Measurements from ENCODE around the gene SALL3. TPM values are rescaled to one million over a fixed set of nuclear protein-coding genes. Genes with fewer than 3 reads are reported as not detected.
"Not testable (repeated sequence)": the region's sequence is repeated elsewhere in the genome, so short reads cannot be mapped to it uniquely, and the experiment has no call there.

The SALL3 gene
- total RNA-seq, 1 donor from 2014 or later: 14.6 TPM

DNA sequence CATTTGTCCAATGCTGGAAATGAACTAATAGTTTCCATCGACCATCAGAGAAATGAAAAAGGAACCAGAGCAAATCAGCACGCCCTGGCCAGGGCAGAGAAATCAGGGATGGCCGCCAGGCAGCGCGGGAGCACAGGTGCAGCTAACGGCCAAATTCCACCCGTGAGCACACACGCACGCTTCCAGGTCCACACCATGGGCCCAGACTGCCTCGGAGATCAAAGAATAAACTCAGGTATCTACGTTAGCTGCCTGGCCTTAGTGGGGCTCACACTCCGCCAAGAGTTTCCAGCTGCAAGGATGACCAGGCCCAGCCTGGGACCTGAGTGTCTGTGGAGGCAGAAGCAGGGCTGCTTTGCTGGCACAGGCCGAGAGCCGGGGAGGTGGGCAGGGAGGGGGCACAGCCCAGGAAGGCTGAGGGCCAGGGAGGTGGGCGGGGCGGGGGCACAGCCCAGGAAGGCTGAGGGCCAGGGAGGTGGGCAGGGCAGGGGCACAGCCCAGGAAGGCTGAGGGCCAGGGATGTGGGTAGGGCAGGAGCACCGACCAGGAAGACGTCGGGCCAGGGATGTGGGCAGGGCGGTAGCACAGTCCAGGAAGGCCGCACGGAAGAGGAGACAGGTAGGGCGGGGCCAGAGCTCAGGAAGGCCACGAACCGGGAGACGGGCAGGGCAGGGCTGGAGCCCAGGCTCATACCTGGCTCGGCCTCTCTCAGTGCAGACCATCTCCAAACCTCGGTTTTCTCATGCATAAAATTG lies 43.2 kb upstream of the SALL3 start:
- no peak overlapping the region for H3K27ac Mint-ChIP-seq
- DNase-seq (ENCODE audit: extremely low spot score, unreplicated experiment): no peak
- no peaks in the 10 kb centered on the region for H3K9me3 Mint-ChIP-seq
- H3K4me1 Mint-ChIP-seq (ENCODE audit: unreplicated experiment): no peaks in the 10 kb centered on the region
- TF ChIP-seq, protein P1, sequence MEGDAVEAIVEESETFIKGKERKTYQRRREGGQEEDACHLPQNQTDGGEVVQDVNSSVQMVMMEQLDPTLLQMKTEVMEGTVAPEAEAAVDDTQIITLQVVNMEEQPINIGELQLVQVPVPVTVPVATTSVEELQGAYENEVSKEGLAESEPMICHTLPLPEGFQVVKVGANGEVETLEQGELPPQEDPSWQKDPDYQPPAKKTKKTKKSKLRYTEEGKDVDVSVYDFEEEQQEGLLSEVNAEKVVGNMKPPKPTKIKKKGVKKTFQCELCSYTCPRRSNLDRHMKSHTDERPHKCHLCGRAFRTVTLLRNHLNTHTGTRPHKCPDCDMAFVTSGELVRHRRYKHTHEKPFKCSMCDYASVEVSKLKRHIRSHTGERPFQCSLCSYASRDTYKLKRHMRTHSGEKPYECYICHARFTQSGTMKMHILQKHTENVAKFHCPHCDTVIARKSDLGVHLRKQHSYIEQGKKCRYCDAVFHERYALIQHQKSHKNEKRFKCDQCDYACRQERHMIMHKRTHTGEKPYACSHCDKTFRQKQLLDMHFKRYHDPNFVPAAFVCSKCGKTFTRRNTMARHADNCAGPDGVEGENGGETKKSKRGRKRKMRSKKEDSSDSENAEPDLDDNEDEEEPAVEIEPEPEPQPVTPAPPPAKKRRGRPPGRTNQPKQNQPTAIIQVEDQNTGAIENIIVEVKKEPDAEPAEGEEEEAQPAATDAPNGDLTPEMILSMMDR (conservative IDR thresholded peaks at IDR 0.05): no peak
- no peak overlapping the region for H3K4me3 Mint-ChIP-seq
- H3K36me3 Mint-ChIP-seq: no peaks in the 10 kb centered on the region
- H3K27me3 Mint-ChIP-seq: peaks cover 9% of the 10 kb centered on the region

DNA sequence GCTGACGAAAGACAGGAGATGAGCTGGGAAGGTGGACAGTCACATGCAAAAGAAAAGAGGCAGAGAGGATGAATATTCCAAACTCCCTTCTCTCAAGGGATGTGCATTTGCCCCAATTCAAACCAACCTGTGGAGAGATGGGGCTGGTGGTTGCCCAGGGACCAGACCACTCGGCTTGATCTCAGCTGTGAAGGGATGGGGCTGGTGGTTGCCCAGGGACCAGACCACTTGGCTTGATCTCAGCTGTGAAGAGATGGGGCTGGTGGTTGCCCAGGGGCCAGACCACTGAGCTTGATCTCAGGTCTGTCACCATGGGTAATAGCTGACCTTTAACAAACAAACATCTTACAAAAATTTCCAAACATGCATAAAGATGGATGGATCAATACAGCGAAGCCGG lies 42.5 kb upstream of the SALL3 start:
- Mint-ChIP-seq H3K4me1 (ENCODE audit: unreplicated experiment) (no peaks in the 10 kb centered on the region), H3K9me3 (no peaks in the 10 kb centered on the region), H3K27me3 (peaks cover 5% of the 10 kb centered on the region), H3K27ac (no peak overlapping the region), H3K4me3 (no peak overlapping the region), H3K36me3 (no peaks in the 10 kb centered on the region)
- TF ChIP-seq, protein P1 (conservative IDR thresholded peaks at IDR 0.05): no peak
- no peak for DNase-seq (ENCODE audit: extremely low spot score, unreplicated experiment)

DNA sequence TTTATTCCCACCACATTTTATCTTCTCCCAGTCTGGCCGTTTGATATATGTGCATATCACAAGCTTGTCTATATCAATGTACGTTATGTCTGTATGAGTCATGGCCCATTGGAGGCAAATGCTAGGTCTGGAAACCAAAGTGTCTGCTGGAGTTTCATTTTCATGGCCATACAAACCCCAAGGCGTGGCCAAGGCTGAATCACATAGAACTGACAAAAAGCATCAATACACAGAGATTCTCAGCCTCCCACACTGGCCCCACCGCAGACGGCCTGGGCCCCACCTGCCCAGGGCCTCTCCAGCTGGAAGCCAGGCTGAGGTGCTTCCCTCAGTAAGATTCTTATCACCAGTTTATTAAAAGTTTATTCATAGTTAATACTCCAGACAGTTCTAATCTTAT lies 40.5 kb upstream of the SALL3 start:
- no peak overlapping the region for H3K27ac Mint-ChIP-seq
- H3K27me3 Mint-ChIP-seq: peaks cover 13% of the 10 kb centered on the region
- TF ChIP-seq, protein P1 (conservative IDR thresholded peaks at IDR 0.05): no peak
- no peaks in the 10 kb centered on the region for H3K9me3 Mint-ChIP-seq
- no peaks in the 10 kb centered on the region for H3K4me1 Mint-ChIP-seq (ENCODE audit: unreplicated experiment)
- DNase-seq (ENCODE audit: extremely low spot score, unreplicated experiment): no peak
- H3K36me3 Mint-ChIP-seq: no peaks in the 10 kb centered on the region
- no peak overlapping the region for H3K4me3 Mint-ChIP-seq

DNA sequence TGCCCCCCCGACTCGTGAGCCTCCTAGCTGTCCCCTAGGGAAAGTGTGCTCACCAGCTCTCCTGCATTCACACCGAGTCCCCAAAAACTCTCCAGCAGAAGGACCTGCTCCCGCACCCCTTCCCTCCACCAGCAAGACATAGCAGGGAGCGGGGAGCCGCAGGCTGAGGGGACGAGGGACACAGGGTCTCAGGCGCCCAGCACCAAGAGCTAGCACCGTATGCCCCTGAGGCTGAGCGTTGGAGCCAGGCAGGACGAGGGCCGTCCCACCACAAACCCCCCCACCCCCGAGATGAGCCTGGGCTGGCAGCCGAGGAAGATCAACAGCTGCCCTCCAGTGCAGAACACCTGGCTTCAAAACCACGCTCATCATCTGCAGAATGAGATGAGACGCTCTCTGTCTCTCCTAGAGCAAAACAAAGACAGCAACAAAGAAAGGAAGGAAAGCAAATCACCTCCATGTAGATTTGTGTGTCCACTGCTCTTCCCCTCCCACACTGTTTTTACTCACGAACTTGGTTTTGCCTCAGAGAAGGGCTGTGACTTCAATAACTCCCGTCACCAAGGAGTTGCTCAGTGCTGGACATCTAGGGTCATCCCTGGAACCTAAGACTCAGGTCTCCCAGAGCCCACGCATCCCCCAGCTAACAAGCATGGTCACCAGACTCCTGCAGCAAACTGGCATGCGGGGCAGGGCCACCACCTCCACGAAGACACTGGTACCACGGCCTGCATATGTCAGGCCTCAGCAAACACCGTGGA lies 39.7 kb upstream of the SALL3 start:
- Mint-ChIP-seq H3K27ac (no peak overlapping the region), H3K4me1 (ENCODE audit: unreplicated experiment) (no peaks in the 10 kb centered on the region), H3K27me3 (peaks cover 15% of the 10 kb centered on the region), H3K4me3 (no peak overlapping the region), H3K9me3 (no peaks in the 10 kb centered on the region), H3K36me3 (no peaks in the 10 kb centered on the region)
- TF ChIP-seq, protein P1 (conservative IDR thresholded peaks at IDR 0.05): no peak
- no peak for DNase-seq (ENCODE audit: extremely low spot score, unreplicated experiment)

DNA sequence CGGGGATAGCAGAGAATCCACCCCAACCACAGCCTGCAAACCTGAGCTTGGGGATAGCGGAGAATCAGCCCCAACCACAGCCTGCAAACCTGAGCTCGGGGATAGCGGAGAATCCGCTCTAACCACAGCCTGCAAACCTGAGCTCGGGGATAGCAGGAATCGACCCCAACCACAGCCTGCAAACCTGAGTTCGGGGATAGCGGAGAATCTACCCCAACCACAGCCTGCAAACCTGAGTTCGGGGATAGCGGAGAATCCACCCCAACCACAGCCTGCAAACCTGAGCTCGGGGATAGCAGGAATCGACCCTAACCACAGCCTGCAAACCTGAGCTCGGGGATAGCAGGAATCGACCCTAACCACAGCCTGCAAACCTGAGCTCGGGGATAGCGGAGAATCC lies 37.4 kb upstream of the SALL3 start:
- H3K4me1 Mint-ChIP-seq (ENCODE audit: unreplicated experiment); H3K27ac Mint-ChIP-seq; H3K36me3 Mint-ChIP-seq: not testable (repeated sequence)

DNA sequence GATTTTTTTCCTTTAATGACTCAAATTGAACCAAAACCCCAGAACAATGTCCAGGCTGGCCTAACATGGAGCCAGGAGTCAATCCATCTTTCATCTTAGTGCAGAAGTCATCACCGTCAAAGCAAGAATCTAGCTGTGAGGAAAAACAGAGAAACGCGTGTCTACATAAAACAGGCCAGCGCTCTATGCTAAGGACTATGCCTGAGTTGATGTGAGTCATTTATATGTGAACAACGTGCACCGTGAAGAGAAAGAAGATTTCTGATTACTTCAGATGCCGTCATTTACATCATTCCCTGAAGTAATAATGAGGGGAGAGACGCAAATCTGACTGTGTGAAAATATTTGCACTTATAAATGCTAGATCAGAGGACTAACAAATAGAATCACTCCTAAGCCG lies 34.0 kb upstream of the SALL3 start:
- Mint-ChIP-seq H3K27ac (no peak overlapping the region), H3K4me3 (no peak overlapping the region)

More for the DNA sequence above, 37.4 kb upstream of the SALL3 start:
- H3K9me3 Mint-ChIP-seq; H3K4me3 Mint-ChIP-seq; DNase-seq (ENCODE audit: extremely low spot score, unreplicated experiment): not testable (repeated sequence)
- H3K27me3 Mint-ChIP-seq: peaks cover 27% of the 10 kb centered on the region

More for the DNA sequence above, 34.0 kb upstream of the SALL3 start:
- TF ChIP-seq, protein P1 (conservative IDR thresholded peaks at IDR 0.05): no peak
- no peak for DNase-seq (ENCODE audit: extremely low spot score, unreplicated experiment)
- Mint-ChIP-seq H3K27me3 (peaks cover 38% of the 10 kb centered on the region), H3K4me1 (ENCODE audit: unreplicated experiment) (no peaks in the 10 kb centered on the region), H3K9me3 (no peaks in the 10 kb centered on the region), H3K36me3 (no peaks in the 10 kb centered on the region)

All from type B pancreatic cell (in vitro differentiated cells).